ENCODE measurements around the gene SNAPC5. TPM values are rescaled to one million over a fixed set of nuclear protein-coding genes. Genes with fewer than 3 reads are reported as not detected.
A peak's percentile ranks its signal among the peaks of the same experiment; 100 is the strongest.
"Not testable (repeated sequence)": the region's sequence is repeated elsewhere in the genome, so short reads cannot be mapped to it uniquely, and the experiment has no call there.

Gene SNAPC5
- total and polyA plus RNA-seq, 2 of the 4 experiments (the other 2 are of a cell fraction), result 25.9 to 26.3 TPM

DNA sequence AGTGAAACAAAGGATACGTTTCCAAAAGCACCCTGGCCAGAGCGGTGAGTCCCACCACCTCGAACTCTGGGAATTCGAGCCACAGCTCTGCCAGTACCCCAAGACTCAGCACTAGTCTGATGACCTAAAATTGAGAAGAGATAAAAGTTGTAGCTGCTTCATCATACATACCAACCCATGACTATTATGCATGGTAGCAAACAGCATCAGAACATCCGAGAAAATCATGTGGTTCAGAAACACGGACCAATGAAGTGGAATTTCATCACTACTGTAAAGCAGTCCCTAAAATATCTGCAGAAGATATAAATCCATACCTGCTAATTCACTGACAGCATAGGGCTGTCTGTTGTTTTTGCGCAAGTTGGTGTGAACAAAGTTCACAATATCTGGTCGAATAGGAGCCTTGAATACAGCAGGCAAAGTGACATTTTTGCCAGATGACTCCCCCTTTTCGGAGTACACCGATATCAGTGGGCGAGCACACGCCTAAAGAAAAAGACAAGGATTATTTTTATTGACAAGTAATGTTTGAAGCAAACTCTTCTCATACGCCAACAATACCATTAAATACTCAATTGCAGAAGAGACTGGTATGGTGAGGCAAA lies 5.6 kb upstream of the SNAPC5 start:
- CTCF ChIA-PET; H3K18ac ChIP-seq (ENCODE audit: low read depth, low read length); in situ Hi-C loops (cut with MboI; ENCODE audit: low sequenced_read_pairs); H2BK20ac ChIP-seq (ENCODE audit: low read depth, low read length); H2AFZ ChIP-seq (replicated peaks; ENCODE audit: low read length, poor library complexity); BruUV-seq (replicated peaks); ATAC-seq (ENCODE audit: low read depth); H2BK15ac ChIP-seq (ENCODE audit: low read depth, low read length); H3K27me3 ChIP-seq (ENCODE audit: control insufficient read depth, insufficient read depth, low read length); H2AK9ac ChIP-seq (replicated peaks; ENCODE audit: low read depth, low read length, poor library complexity); H3K27ac ChIP-seq (ENCODE audit: insufficient read depth, low read length); H4K8ac ChIP-seq (ENCODE audit: low read depth in 2 of 2, low read length in 2 of 2); H3K9me3 ChIP-seq (ENCODE audit: control insufficient read depth, insufficient read depth, low read length); dilution Hi-C loops (cut with HindIII; ENCODE audit: low sequenced_read_pairs, unreplicated experiment); H3K9me1 ChIP-seq (ENCODE audit: insufficient read depth, low read length); H3K56ac ChIP-seq (ENCODE audit: extremely low read depth, insufficient read depth, low read length); H3K14ac ChIP-seq (replicated peaks; ENCODE audit: low read depth, low read length); H3K4me1 ChIP-seq (ENCODE audit: control insufficient read depth, insufficient read depth, low read length); POLR2A ChIA-PET (ENCODE audit: unreplicated experiment); H3K4ac ChIP-seq (ENCODE audit: low read depth, low read length); H2AK5ac ChIP-seq (ENCODE audit: low read depth, low read length); H2BK120ac ChIP-seq (ENCODE audit: low read depth, low read length); H4K5ac ChIP-seq (ENCODE audit: low read depth, low read length); H4K91ac ChIP-seq (ENCODE audit: insufficient read depth, low read depth, low read length): not testable (repeated sequence)
- intact Hi-C loops (cut with micrococcal nuclease), result loop anchor here (5.0 to 10.0 kb wide), 2 partner anchors 202 to 544 kb away; partner anchors contain the start of gene SMAD6
- H3K4me2 ChIP-seq (ENCODE audit: low read depth, low read length), result peak overlapping the region; percentile 99
- peaks cover 56% of the 10 kb centered on the region for H4K20me1 ChIP-seq (ENCODE audit: insufficient read depth, low read length)
- peak overlapping the region; percentile 100; the same call in 1 of the 2 replicates for H3K23ac ChIP-seq (ENCODE audit: low read depth, low read length)
- peak overlapping the region; percentile 94; the same call in 1 of the 2 replicates for H3K9ac ChIP-seq (ENCODE audit: low read depth, low read length)
- no CpG with 5 or more reads among the region's 13 CpGs for WGBS, 2 experiments (ENCODE audit: extremely low coverage in 2 of 2, insufficient read length in 1 of 2)
- peak overlapping the region; percentile 59 for H3K4me3 ChIP-seq (ENCODE audit: insufficient read depth, low read depth, low read length)
- peaks cover 10 to 29% of the 10 kb centered on the region in 2 experiments for H3K79me1 ChIP-seq (ENCODE audit: low read depth in 1 of 2, low read length in 2 of 2)
- DNase-seq, result peak; percentile 52
- H2BK5ac ChIP-seq (ENCODE audit: low read depth, low read length, poor library complexity, severe bottlenecking), result peak overlapping the region; percentile 97
- H3K36me3 ChIP-seq (ENCODE audit: control insufficient read depth, insufficient read depth, low read length), result peaks cover 32% of the 10 kb centered on the region

Data from IMR-90 (cell line).